Vagina (tissue), 2 donors: ENCODE measurements around the gene RABGGTA. TPM values are rescaled to one million over a fixed set of nuclear protein-coding genes. Genes with fewer than 3 reads are reported as not detected.

Source experiments
- DNase-seq, 2 donors: peaks; one replicate each; pipeline ENCODE4 v3.0.0-alpha.2; 2017; ENCODE audit errors: extremely low spot score in 2 of 2
- H3K27ac ChIP-seq: fragments of 200-600 bp; sonication (generic); one replicate; pipeline ENCODE4 v1.5.1; 2019
- H3K27me3 ChIP-seq: fragments of 200-600 bp; sonication (generic); one replicate; pipeline ENCODE4 v1.5.1; 2019
- H3K36me3 ChIP-seq, 2 donors: fragments of 200-600 bp; sonication (generic); one replicate each; pipeline ENCODE4 v1.5.1; 2017 to 2019
- H3K4me1 ChIP-seq: fragments of 200-600 bp; sonication (generic); one replicate; pipeline ENCODE4 v1.5.1; 2019
- H3K4me3 ChIP-seq, 2 donors: fragments of 200-600 bp; sonication (generic); 1 replicate in 1 of 2; 2 replicates in 1 of 2; pipeline ENCODE4 v1.5.1; 2016 to 2019
- H3K9me3 ChIP-seq: fragments of 200-600 bp; sonication (generic); one replicate; pipeline ENCODE4 v1.5.1; 2019
- POLR2A ChIP-seq, 2 donors: fragments of 450-650 bp; IDR thresholded peaks; one replicate each; pipeline ENCODE4 v1.6.1; 2017; ENCODE audit warnings: antibody characterized with exemption in 2 of 2, mild to moderate bottlenecking in 2 of 2, moderate library complexity in 2 of 2
- POLR2AphosphoS5 ChIP-seq, 2 donors: sonication (generic); formaldehyde crosslinking; IDR thresholded peaks; one replicate each; pipeline ENCODE4 v1.9.0; 2017; ENCODE audit warnings: antibody characterized with exemption in 2 of 2, mild to moderate bottlenecking in 2 of 2, low read depth in 1 of 2; ENCODE audit not compliant: insufficient read depth in 1 of 2
- intact Hi-C: fragments of 100-400 bp; cut with DNase I; formaldehyde crosslinking; loops from one replicate; pipeline ENCODE4 v1.15.1; 2023
- total RNA-seq: library from RNA; depleted of rRNA; stranded (reverse); fragments of >200 nt; gene quantifications from one replicate; pipeline ENCODE4 v1.2.3, GENCODE V29; 2016
- TF ChIP-seq, protein P1 (sequence below), 3 experiments: fragments of 450-650 bp in 2 of 3; fragments of 200-600 bp in 1 of 3; sonication (generic) in 1 of 3; IDR thresholded peaks; one replicate each; pipeline ENCODE4 v1.5.1; 2017 to 2019; ENCODE audit warnings: antibody characterized with exemption in 3 of 3, mild to moderate bottlenecking in 2 of 3, moderate library complexity in 2 of 3

RABGGTA gene
- total RNA-seq, 1 donor from 2014 or later = 43.5 TPM

DNA sequence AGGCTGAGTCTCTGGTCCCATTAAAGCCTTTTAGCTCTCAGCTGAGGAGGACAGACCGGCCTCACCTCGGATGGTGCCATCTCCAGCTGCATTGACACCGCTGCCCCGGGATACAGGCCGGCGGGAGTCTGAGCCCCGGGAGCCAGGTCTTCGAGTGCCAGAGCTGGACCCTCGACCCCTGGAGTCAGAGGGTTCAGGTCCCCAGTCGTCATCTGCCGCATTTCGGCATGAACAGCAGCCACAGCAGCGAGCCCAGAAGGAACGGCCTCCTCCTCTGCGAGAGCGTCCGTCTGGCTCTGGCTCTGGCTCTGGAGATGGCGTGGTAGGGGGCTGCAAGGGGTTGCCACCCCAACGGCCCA, 9.4 kb downstream of the RABGGTA start:
- Histone ChIP-seq H3K4me3 (peak overlapping the region in 1 of 2 donors; percentile 26), H3K27ac (no peak overlapping the region), H3K36me3 (peaks cover 0 to 17% of the 10 kb centered on the region in 2 donors), H3K4me1 (peaks cover 11% of the 10 kb centered on the region), H3K27me3 (no peaks in the 10 kb centered on the region), H3K9me3 (no peaks in the 10 kb centered on the region)
- intact Hi-C loops = no loop called here
- no peak for TF ChIP-seq POLR2A (IDR thresholded peaks at IDR 0.05)
- DNase-seq = no peak

DNA sequence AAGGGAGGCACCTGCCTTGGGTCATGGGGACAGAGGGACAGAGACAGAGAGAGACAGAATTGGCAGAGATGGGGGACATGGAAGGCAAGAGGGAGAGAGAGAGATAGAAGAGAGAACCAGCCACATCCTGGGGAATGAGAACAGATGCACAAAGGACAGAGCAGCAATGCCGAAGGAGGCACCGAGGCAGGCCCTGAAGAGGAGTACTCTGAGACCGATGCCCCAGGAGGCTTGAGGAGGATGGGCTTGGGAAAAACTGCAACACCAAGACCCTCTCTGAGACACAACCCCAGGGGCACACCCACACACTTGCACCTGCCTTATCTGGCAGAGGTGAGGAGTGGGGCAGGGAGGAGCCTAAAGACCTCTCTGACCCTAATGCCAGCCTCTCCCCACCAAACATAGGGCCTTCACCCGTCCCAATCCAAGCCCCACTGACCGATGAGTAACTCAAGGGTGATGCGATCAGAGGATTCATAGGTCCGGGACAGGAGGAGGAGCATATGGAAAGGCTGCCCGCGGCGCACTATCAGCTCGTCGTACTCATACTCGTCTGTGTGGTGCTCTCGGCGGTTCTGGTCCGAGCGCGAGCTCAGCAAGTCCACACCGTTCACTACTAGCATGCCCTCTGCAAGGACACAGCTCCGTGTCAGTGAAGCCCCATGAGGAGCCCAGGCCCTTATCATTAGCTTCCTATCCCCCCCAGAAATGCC, 10.0 kb downstream of the RABGGTA start:
- Histone ChIP-seq H3K4me1 (peaks cover 11% of the 10 kb centered on the region), H3K4me3 (peak overlapping the region in 1 of 2 donors; percentile 26), H3K9me3 (no peaks in the 10 kb centered on the region), H3K27ac (no peak overlapping the region), H3K36me3 (peaks cover 0 to 12% of the 10 kb centered on the region in 2 donors), H3K27me3 (no peaks in the 10 kb centered on the region)
- no peak for DNase-seq
- TF ChIP-seq POLR2A (IDR thresholded peaks at IDR 0.05) = no peak
- TF ChIP-seq POLR2AphosphoS5 (IDR thresholded peaks at IDR 0.05; ENCODE audit: insufficient read depth in 1 of 2, low read depth in 1 of 2) = no peak
- TF ChIP-seq, protein P1, sequence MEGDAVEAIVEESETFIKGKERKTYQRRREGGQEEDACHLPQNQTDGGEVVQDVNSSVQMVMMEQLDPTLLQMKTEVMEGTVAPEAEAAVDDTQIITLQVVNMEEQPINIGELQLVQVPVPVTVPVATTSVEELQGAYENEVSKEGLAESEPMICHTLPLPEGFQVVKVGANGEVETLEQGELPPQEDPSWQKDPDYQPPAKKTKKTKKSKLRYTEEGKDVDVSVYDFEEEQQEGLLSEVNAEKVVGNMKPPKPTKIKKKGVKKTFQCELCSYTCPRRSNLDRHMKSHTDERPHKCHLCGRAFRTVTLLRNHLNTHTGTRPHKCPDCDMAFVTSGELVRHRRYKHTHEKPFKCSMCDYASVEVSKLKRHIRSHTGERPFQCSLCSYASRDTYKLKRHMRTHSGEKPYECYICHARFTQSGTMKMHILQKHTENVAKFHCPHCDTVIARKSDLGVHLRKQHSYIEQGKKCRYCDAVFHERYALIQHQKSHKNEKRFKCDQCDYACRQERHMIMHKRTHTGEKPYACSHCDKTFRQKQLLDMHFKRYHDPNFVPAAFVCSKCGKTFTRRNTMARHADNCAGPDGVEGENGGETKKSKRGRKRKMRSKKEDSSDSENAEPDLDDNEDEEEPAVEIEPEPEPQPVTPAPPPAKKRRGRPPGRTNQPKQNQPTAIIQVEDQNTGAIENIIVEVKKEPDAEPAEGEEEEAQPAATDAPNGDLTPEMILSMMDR (IDR thresholded peaks at IDR 0.05) = no peak
- intact Hi-C loops = no loop called here

DNA sequence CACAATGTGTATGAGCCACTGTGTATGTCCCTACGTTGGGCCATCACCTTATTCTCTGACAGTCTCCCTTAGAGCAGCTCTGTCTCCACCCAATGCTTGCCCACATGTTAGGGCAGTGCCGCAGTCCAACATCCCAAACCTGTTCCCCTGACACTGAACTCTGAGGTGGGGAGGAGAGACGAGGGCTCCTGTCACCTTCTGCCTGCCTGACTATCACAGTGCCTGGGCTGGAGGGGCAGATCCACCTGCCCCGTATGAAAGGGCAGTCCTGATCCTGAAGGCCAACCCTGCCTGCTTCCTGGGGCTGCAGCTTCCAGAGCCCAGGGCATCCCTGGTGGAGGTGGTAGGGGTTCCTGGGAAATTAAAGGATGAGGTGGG, 10.6 kb downstream of the RABGGTA start:
- intact Hi-C loops = no loop called here
- no peak overlapping the region for H3K27ac ChIP-seq
- H3K9me3 ChIP-seq = no peaks in the 10 kb centered on the region
- peaks cover 11% of the 10 kb centered on the region for H3K4me1 ChIP-seq
- TF ChIP-seq, protein P1 (IDR thresholded peaks at IDR 0.05) = no peak
- no peak for TF ChIP-seq POLR2AphosphoS5 (IDR thresholded peaks at IDR 0.05; ENCODE audit: insufficient read depth in 1 of 2, low read depth in 1 of 2)
- TF ChIP-seq POLR2A (IDR thresholded peaks at IDR 0.05) = no peak
- H3K36me3 ChIP-seq = peaks cover 0 to 7% of the 10 kb centered on the region in 2 donors
- H3K4me3 ChIP-seq = peak overlapping the region in 1 of 2 donors; percentile 26
- DNase-seq = no peak
- H3K27me3 ChIP-seq = no peaks in the 10 kb centered on the region

DNA sequence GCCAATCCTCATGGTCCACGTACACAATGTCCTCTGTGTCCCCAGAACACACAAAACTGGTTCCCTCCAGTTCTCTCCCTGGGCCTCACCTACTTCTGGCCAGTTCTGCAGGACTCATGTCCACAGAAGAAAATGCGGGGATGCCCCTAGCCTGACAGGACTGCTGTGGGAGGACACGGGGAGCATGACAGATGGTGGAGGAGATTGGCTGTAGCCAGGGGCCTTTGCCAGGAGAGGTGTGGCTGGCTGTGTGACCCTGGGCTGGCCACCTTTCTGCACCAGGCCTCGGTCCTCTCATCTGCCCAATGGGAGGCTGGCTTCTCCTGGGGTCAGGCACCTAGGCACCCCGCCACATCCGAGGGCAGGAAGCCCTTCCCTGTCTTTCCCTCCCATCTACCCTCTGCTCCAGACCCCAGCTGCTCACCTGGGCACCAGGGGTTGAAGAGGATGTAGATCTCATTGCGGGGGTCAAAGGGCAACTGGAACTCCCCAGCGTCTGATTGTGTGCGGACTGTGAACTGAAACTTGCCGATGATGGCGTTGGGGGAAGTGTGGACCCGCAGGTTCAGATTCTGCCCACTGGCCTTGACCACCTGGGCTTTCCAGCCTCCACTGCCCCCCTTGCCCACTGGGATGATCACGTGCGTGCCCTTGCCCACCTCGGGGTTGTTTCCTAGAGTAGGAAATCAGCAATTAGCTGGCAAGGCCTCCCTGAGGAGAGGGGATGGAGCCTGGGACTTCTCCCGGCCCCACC, 11.2 kb downstream of the RABGGTA start:
- Histone ChIP-seq H3K27me3 (no peaks in the 10 kb centered on the region), H3K27ac (no peak overlapping the region), H3K4me1 (peaks cover 11% of the 10 kb centered on the region), H3K36me3 (peaks cover 0 to 1% of the 10 kb centered on the region in 2 donors), H3K4me3 (no peak overlapping the region), H3K9me3 (no peaks in the 10 kb centered on the region)
- TF ChIP-seq POLR2AphosphoS5 (IDR thresholded peaks at IDR 0.05; ENCODE audit: insufficient read depth in 1 of 2, low read depth in 1 of 2) (no peak), POLR2A (IDR thresholded peaks at IDR 0.05) (no peak)
- TF ChIP-seq, protein P1 (IDR thresholded peaks at IDR 0.05) = no peak
- DNase-seq = no peak
- intact Hi-C loops = no loop called here

DNA sequence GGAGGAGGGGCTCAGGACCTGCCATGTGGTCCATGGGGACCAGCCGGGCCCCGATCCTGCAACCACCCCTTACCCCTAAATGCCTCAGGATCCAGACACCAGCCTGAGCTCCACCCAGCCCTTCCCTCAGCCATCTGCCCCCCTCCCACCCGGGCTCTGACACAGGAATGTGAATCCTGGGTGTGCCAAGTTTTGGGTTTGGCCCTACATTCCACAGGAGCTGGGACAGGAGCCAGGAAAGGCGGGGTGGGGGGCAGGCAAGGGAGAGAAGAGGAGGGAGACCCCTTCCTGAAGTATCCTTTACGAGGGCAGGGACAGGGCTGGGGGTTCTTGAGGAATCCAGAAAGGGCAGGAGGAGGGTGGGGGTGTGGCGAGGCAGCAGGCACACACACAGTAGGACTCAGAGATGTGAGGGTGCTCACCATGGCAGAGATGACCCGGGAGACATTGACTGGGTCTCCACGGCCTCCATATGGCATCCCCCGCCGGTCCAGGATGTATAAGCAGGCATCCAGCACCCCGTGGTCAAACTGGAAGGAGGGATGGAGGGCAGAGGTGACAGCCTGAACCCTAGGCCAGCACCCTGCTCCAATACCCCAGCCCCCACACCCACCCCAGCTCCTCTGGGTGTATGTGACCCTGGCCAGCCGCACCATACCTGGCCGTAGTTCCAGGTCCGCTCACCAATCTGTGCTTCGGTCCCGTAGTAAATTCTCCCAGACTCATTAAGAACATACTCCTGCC, 11.9 kb downstream of the RABGGTA start:
- intact Hi-C loops = no loop called here
- Histone ChIP-seq H3K27me3 (no peaks in the 10 kb centered on the region), H3K36me3 (no peaks in the 10 kb centered on the region), H3K4me1 (peaks cover 11% of the 10 kb centered on the region), H3K4me3 (no peak overlapping the region), H3K9me3 (no peaks in the 10 kb centered on the region), H3K27ac (no peak overlapping the region)
- no peak for DNase-seq
- no peak for TF ChIP-seq POLR2AphosphoS5 (IDR thresholded peaks at IDR 0.05; ENCODE audit: insufficient read depth in 1 of 2, low read depth in 1 of 2)
- TF ChIP-seq, protein P1 (IDR thresholded peaks at IDR 0.05) = no peak
- no peak for TF ChIP-seq POLR2A (IDR thresholded peaks at IDR 0.05)
